K562 (cell line): Measurements from ENCODE around the gene SMCHD1. TPM values are rescaled to one million over a fixed set of nuclear protein-coding genes. Genes with fewer than 3 reads are reported as not detected.

Experiments used
- ATAC-seq: fragments of 200-7000 bp; cut with Tn5 transposase; 3 replicates; pipeline ENCODE4 v1.9.1; 2020; ENCODE audit warnings: moderate library complexity
- BruUV-seq: library from RNA; stranded (reverse); fragments of 400-500 nt; replicated peaks from 2 replicates; lab custom pipeline; 2021; lab: Mats Ljungman, UMichigan
- CTCF ChIA-PET: fragments of 300-600 bp; formaldehyde crosslinking; extraction: SDS; loops from one replicate; lab custom pipeline; 2021; ENCODE audit warnings: low intra/inter-chr PET ratio; lab: Yijun Ruan, JAX
- POLR2A ChIA-PET: fragments of 300-600, 350-650 bp; sonication (Branson Sonifier 250); formaldehyde crosslinking; extraction: SDS; loops from one replicate; lab custom pipeline; 2021; ENCODE audit warnings: antibody characterized with exemption, inconsistent platforms; lab: Yijun Ruan, JAX
- DNase-seq, 4 experiments: peaks; one replicate each; pipeline versions ENCODE4 v3.0.0 to v3.0.0-alpha.2; 2011 to 2018; ENCODE audit warnings: low spot score in 3 of 4, mixed read lengths in 3 of 4; ENCODE audit errors: extremely low read depth in 1 of 4
- FAIRE-seq: peaks from 2 replicates; lab custom pipeline; 2011; peaks lifted over from hg19 to GRCh38; lab: Jason Lieb, UNC
- H2AFZ ChIP-seq: 2 replicates; pipeline ENCODE4 v1.6.0; 2011; ENCODE audit warnings: low read depth, low read length, control low read depth, inconsistent platforms
- H3K27ac ChIP-seq: fragments of 200-600 bp; 3 replicates; pipeline ENCODE4 v1.8.0; 2011; ENCODE audit warnings: low read depth, mild to moderate bottlenecking, control low read depth, inconsistent platforms, low read length, moderate library complexity, mixed read lengths; ENCODE audit errors: extremely low read depth
- H3K27me3 ChIP-seq, 2 experiments: fragments of 300-600 bp in 1 of 2; 2 replicates in 1 of 2; 3 replicates in 1 of 2; pipeline versions ENCODE4 v1.6.0 to v1.8.0; 2011; ENCODE audit warnings: inconsistent platforms in 2 of 2, low read length in 2 of 2, mild to moderate bottlenecking in 1 of 2, mixed read lengths in 1 of 2, moderate library complexity in 1 of 2; ENCODE audit not compliant: control insufficient read depth in 2 of 2, insufficient read depth in 2 of 2
- H3K36me3 ChIP-seq: fragments of 300-600 bp; 3 replicates; pipeline ENCODE4 v1.8.0; 2011; ENCODE audit warnings: mild to moderate bottlenecking, low read length, inconsistent platforms; ENCODE audit not compliant: control insufficient read depth, insufficient read depth
- H3K4me1 ChIP-seq, 2 experiments: fragments of 200-600 bp in 1 of 2; replicated peaks in 1 of 2; 2 replicates in 1 of 2; 3 replicates in 1 of 2; pipeline versions ENCODE4 v1.5.1 to v1.8.0; 2011; ENCODE audit warnings: inconsistent platforms in 2 of 2, low read length in 2 of 2, mild to moderate bottlenecking in 1 of 2, mixed read lengths in 1 of 2, moderate library complexity in 1 of 2; ENCODE audit not compliant: control insufficient read depth in 2 of 2, insufficient read depth in 2 of 2
- H3K4me2 ChIP-seq: 2 replicates; pipeline ENCODE4 v1.6.1; 2011; ENCODE audit warnings: low read length, control low read depth, inconsistent platforms, mixed read lengths; ENCODE audit not compliant: insufficient read depth
- H3K4me3 ChIP-seq: fragments of 200-600 bp; sonication (generic), shearing (Covaris generic); 2 replicates; pipeline ENCODE4 v1.5.1; 2016; ENCODE audit warnings: control low read depth, inconsistent platforms
- H3K79me2 ChIP-seq: fragments of 200-600 bp; 3 replicates; pipeline ENCODE4 v1.8.0; 2011; ENCODE audit warnings: low read length, inconsistent platforms; ENCODE audit not compliant: control insufficient read depth, insufficient read depth
- H3K9ac ChIP-seq, 2 experiments: 2 replicates each; pipeline versions ENCODE4 v1.6.0 to v1.6.1; 2011; ENCODE audit warnings: low read depth in 2 of 2, low read length in 2 of 2, control low read depth in 1 of 2, inconsistent platforms in 1 of 2, mild to moderate bottlenecking in 1 of 2, mixed read lengths in 1 of 2; ENCODE audit not compliant: insufficient read depth in 1 of 2
- H3K9me1 ChIP-seq: one replicate; pipeline ENCODE4 v1.6.0; 2011; ENCODE audit warnings: inconsistent platforms, mild to moderate bottlenecking, low read length, moderate library complexity; ENCODE audit not compliant: control insufficient read depth, insufficient read depth
- H3K9me3 ChIP-seq: replicated peaks from 2 replicates; pipeline ENCODE4 v1.5.1; 2011; ENCODE audit warnings: low read depth, low read length, inconsistent platforms; ENCODE audit not compliant: control insufficient read depth, insufficient read depth
- H4K20me1 ChIP-seq: replicated peaks from 2 replicates; pipeline ENCODE4 v1.6.1; 2011; ENCODE audit warnings: low read length, inconsistent platforms, mixed read lengths; ENCODE audit not compliant: control insufficient read depth, insufficient read depth
- ATF7 ChIP-seq: fragments of 450-650 bp; IDR thresholded peaks from 2 replicates; pipeline ENCODE4 v1.7.1; 2014; ENCODE audit warnings: mild to moderate bottlenecking, moderate library complexity
- BRD4 ChIP-seq: fragments of 200-600 bp; sonication (generic); IDR thresholded peaks from 2 replicates; pipeline ENCODE4 v1.6.1; 2017; ENCODE audit warnings: inconsistent platforms
- CREB3 ChIP-seq: fragments of 450-650 bp; conservative IDR thresholded peaks from 2 replicates; pipeline ENCODE4 v1.6.1; 2016; ENCODE audit warnings: missing genetic modification characterization, low read depth, mild to moderate bottlenecking, missing compliant biosample characterization, moderate library complexity
- FOSL1 ChIP-seq: fragments of 200-800 bp; sonication (Bioruptor generic); conservative IDR thresholded peaks from 2 replicates; pipeline ENCODE4 v1.6.1; 2016; ENCODE audit warnings: missing genetic modification characterization, missing compliant biosample characterization
- FOXP1 ChIP-seq: sonication (generic); formaldehyde crosslinking; IDR thresholded peaks from 2 replicates; pipeline ENCODE4 v1.8.0; 2022; ENCODE audit warnings: mild to moderate bottlenecking, missing genetic modification reagents
- KDM1A ChIP-seq, 2 experiments: fragments of 450-650 bp; IDR thresholded peaks; 2 replicates each; pipeline ENCODE4 v1.6.1; 2016; ENCODE audit warnings: mild to moderate bottlenecking in 2 of 2
- LCOR ChIP-seq: sonication (generic); formaldehyde crosslinking; IDR thresholded peaks from 2 replicates; pipeline ENCODE4 v1.8.0; 2022; ENCODE audit warnings: mild to moderate bottlenecking, missing genetic modification reagents
- MAZ ChIP-seq, 2 experiments: fragments of 450-650 bp in 1 of 2; sonication (generic) in 1 of 2; formaldehyde crosslinking; IDR thresholded peaks in 1 of 2; conservative IDR thresholded peaks in 1 of 2; 2 replicates each; pipeline versions ENCODE4 v1.4.0 to v1.5.0; 2020; ENCODE audit warnings: mild to moderate bottlenecking in 1 of 2, missing genetic modification reagents in 1 of 2
- NCOA6 ChIP-seq: fragments of 450-650 bp; IDR thresholded peaks from 2 replicates; pipeline ENCODE4 v1.6.1; 2017; ENCODE audit warnings: mild to moderate bottlenecking
- NR2C1 ChIP-seq, 2 experiments: fragments of 450-650 bp; IDR thresholded peaks; 2 replicates each; pipeline ENCODE4 v1.6.1; 2017; ENCODE audit warnings: mild to moderate bottlenecking in 2 of 2, antibody characterized with exemption in 1 of 2, inconsistent platforms in 1 of 2, missing compliant biosample characterization in 1 of 2, missing genetic modification characterization in 1 of 2
- RCOR1 ChIP-seq, 2 experiments: IDR thresholded peaks; 2 replicates each; pipeline ENCODE4 v1.6.1; 2012; ENCODE audit warnings: low read depth in 2 of 2, low read length in 2 of 2, borderline replicate concordance in 1 of 2, improper control_type of control experiment in 1 of 2
- THAP7 ChIP-seq: fragments of 250-450 bp; sonication (Bioruptor Pico); IDR thresholded peaks from 2 replicates; pipeline ENCODE4 v1.5.0; 2021
- ZNF311 ChIP-seq: fragments of 250-450 bp; sonication (Bioruptor Pico); IDR thresholded peaks from 2 replicates; pipeline ENCODE4 v1.4.0; 2020; ENCODE audit warnings: mild to moderate bottlenecking, moderate library complexity
- WGBS: fragments of 100-300 bp; shearing (Covaris generic); methylation state at CpG from one replicate; pipeline ENCODE4 v1.1.6; 2016; ENCODE audit warnings: low coverage, mixed read lengths; ENCODE audit not compliant: insufficient coverage; ENCODE audit errors: missing lambda C conversion rate; 5-methylcytosine and 5-hydroxymethylcytosine counted together
- in situ Hi-C: fragments of 300-500 bp; cut with MboI; formaldehyde crosslinking; loops from 4 replicates; pipeline ENCODE4 v1.15.0; 2018; ENCODE audit warnings: inconsistent platforms, mixed read lengths
- intact Hi-C: fragments of 100-400 bp; cut with micrococcal nuclease; formaldehyde crosslinking; loops from 2 replicates; pipeline ENCODE4 v1.14.2; 2022
- polyA plus RNA-seq, 8 experiments: library from polyadenylated mRNA; depleted of rRNA in 4 of 8; stranded (reverse) in 5 of 8; unstranded in 3 of 8; fragments of >200 nt; fragmentation: Nextera tagmentation in 2 of 8; fragmentation: Illumina TruSeq in 1 of 8; extraction: Ambion mirVana in 2 of 8; extraction: Trizol in 1 of 8; gene quantifications; 2 replicates each; pipeline versions ENCODE4 v1.2.1 to v1.2.3, GENCODE V29; 2011 to 2014; ENCODE audit warnings: inconsistent platforms in 1 of 8, missing spikeins in 1 of 8
- total RNA-seq, 7 experiments: library from RNA; depleted of rRNA in 6 of 7; stranded (reverse); fragments of >200 nt in 6 of 7; fragmentation: Illumina TruSeq in 2 of 7; extraction: Trizol in 2 of 7; gene quantifications; 2 replicates each; pipeline versions ENCODE4 v1.2.1 to v1.2.3, GENCODE V29; 2011 to 2021; ENCODE audit warnings: low replicate concordance in 1 of 7
- TF ChIP-seq, protein P1 (sequence below): fragments of 450-650 bp; IDR thresholded peaks from 2 replicates; pipeline ENCODE4 v1.6.1; 2016; ENCODE audit warnings: antibody characterized with exemption
- TF ChIP-seq, protein P2 (sequence below): fragments of 450-650 bp; IDR thresholded peaks from 2 replicates; pipeline ENCODE4 v1.6.1; 2016; ENCODE audit warnings: missing biosample characterization, missing genetic modification characterization

Gene SMCHD1
- total and polyA plus RNA-seq, 9 of the 15 experiments (the other 6 are each of a cell fraction or from before 2014, with no cell fraction given), result 6.3 to 144 (median 72.7) TPM

- Histone ChIP-seq H3K79me2 (peaks cover 47% of the 10 kb centered on the region), H3K27ac (peak overlapping the region; percentile 94), H3K4me3 (peak overlapping the region; percentile 86), H3K4me1 (peaks cover 16 to 20% of the 10 kb centered on the region in 2 experiments; a peak in 4 of 5 replicates), H2AFZ (peak overlapping the region; percentile 95), H3K27me3 (no peaks in the 10 kb centered on the region), H3K9me3 (no peaks in the 10 kb centered on the region), H3K4me2 (peak overlapping the region; percentile 88), H4K20me1 (peaks cover 27% of the 10 kb centered on the region; the same call in 1 of the 2 replicates), H3K9me1 (no peaks in the 10 kb centered on the region), H3K9ac (peak overlapping the region; percentile 93 to 99), H3K36me3 (no peaks in the 10 kb centered on the region)
- in situ Hi-C loops (no loop called here), intact Hi-C loops (loop anchor here (5.0 kb wide), 2 partner anchors 83 to 328 kb away; partner anchors contain the start of genes METTL4 and NDC80)
- POLR2A ChIA-PET, result interaction anchor here (1.0 to 2.8 kb wide), 5 partner anchors 12 to 88 kb away, joined by 4 to 13 read pairs (median 11); no protein-coding TSS in a partner anchor
- CTCF ChIA-PET, result no interaction called here
- DNase-seq (peak in 3 of 4 experiments; percentile 74 to 79 (median 74)), FAIRE-seq (no peak), ATAC-seq (peak; percentile 25)
- 0% methylated on average over 22 of the region's 22 CpGs for WGBS
- no TSS peak for BruUV-seq
- TF ChIP-seq THAP7 (peak; percentile 14; the same call in 1 of the 2 replicates), MAZ (CRISPR knock-in tag; conservative IDR thresholded peaks at IDR 0.05 in 1 of 2, IDR thresholded peaks at IDR 0.05 in 1 of 2) (0 out of 4 replicates have a peak, but pooled peaks of 1 of the 2 experiments have one; percentile 88), KDM1A (IDR thresholded peaks at IDR 0.05) (0 out of 4 replicates have a peak, but pooled peaks of 1 of the 2 experiments have one; percentile 4), RCOR1 (IDR thresholded peaks at IDR 0.05; ENCODE audit: borderline replicate concordance in 1 of 2, low read depth in 2 of 2, low read length in 2 of 2) (0 out of 4 replicates have a peak, but pooled peaks of 1 of the 2 experiments have one; percentile 8), ATF7 (peak; percentile 88), NCOA6 (peak; percentile 65; the same call in 1 of the 2 replicates), FOSL1 (tag) (no peak), FOXP1 (CRISPR knock-in tag) (0 out of 2 replicates have a peak, but pooled peaks have one; percentile 83), ZNF311 (CRISPR knock-in tag) (no peak), BRD4 (peak; percentile 70; the same call in 1 of the 2 replicates), CREB3 (tag) (no peak), LCOR (no peak), NR2C1 (IDR thresholded peaks at IDR 0.05) (no peak), NR2C1 (tag; IDR thresholded peaks at IDR 0.05) (peak; percentile 34; the same call in 1 of the 2 replicates)
- TF ChIP-seq, protein P1, sequence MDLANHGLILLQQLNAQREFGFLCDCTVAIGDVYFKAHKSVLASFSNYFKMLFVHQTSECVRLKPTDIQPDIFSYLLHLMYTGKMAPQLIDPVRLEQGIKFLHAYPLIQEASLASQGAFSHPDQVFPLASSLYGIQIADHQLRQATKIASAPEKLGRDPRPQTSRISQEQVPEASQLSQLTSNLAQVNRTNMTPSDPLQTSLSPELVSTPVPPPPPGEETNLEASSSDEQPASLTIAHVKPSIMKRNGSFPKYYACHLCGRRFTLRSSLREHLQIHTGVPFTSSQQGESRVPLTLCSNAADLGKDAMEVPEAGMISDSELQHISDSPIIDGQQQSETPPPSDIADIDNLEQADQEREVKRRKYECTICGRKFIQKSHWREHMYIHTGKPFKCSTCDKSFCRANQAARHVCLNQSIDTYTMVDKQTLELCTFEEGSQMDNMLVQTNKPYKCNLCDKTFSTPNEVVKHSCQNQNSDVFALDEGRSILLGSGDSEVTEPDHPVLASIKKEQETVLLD, result peak; percentile 87
- TF ChIP-seq, protein P2, sequence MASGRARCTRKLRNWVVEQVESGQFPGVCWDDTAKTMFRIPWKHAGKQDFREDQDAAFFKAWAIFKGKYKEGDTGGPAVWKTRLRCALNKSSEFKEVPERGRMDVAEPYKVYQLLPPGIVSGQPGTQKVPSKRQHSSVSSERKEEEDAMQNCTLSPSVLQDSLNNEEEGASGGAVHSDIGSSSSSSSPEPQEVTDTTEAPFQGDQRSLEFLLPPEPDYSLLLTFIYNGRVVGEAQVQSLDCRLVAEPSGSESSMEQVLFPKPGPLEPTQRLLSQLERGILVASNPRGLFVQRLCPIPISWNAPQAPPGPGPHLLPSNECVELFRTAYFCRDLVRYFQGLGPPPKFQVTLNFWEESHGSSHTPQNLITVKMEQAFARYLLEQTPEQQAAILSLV (tag), result no peak
These were observed 673 bp upstream of the SMCHD1 start for GRCh38 chr18:2654928-2655177.
